ENCODE data around the gene CERCAM. TPM values are rescaled to one million over a fixed set of nuclear protein-coding genes. Genes with fewer than 3 reads are reported as not detected.

CERCAM gene
- polyA plus RNA-seq, 1 donor (not counting 4 experiments of a cell fraction or from before 2014, with no cell fraction given), result 15.9 TPM

GRCh38 chr9:128448746-128449145 lies 28.1 kb downstream of the CERCAM start:
- H3K27me3 ChIP-seq (ENCODE audit: control insufficient read depth, extremely low read depth, insufficient read depth, low read length), result no peaks in the 10 kb centered on the region
- no peaks in the 10 kb centered on the region for H3K36me3 ChIP-seq (ENCODE audit: control insufficient read depth in 2 of 2, extremely low read depth in 1 of 2, insufficient read depth in 2 of 2, low read length in 2 of 2)
- TF ChIP-seq EZH2 (IDR thresholded peaks at IDR 0.05; ENCODE audit: low read length) (no peak), CTCF (optimal IDR thresholded peaks at IDR 0.05 in 1 of 3, IDR thresholded peaks at IDR 0.05 in 1 of 3, conservative IDR thresholded peaks at IDR 0.05 in 1 of 3; ENCODE audit: extremely low read depth in 1 of 3, insufficient read depth in 2 of 3, low read length in 3 of 3) (no peak)
- no peak overlapping the region for H3K4me3 ChIP-seq (ENCODE audit: control insufficient read depth in 2 of 3, extremely low read depth in 1 of 3, insufficient read depth in 2 of 3, low read depth in 1 of 3, low read length in 3 of 3)
- no peaks in the 10 kb centered on the region for H4K20me1 ChIP-seq (ENCODE audit: control insufficient read depth, extremely low read depth, insufficient read depth, low read length)
- no peak overlapping the region for H3K4me2 ChIP-seq (ENCODE audit: control insufficient read depth, extremely low read depth, insufficient read depth, low read depth, low read length)
- no peaks in the 10 kb centered on the region for H3K4me1 ChIP-seq (ENCODE audit: control insufficient read depth, extremely low read depth, insufficient read depth, low read length)
- H3K79me2 ChIP-seq (ENCODE audit: control insufficient read depth, insufficient read depth, low read length), result no peaks in the 10 kb centered on the region
- no peak overlapping the region for H3K27ac ChIP-seq (ENCODE audit: control insufficient read depth, insufficient read depth, low read length)
- no peaks in the 10 kb centered on the region for H3K9me3 ChIP-seq (ENCODE audit: control insufficient read depth, low read depth, low read length)
- no peak overlapping the region for H3K9ac ChIP-seq (ENCODE audit: control insufficient read depth, extremely low read depth, insufficient read depth, low read length)
- no peaks in the 10 kb centered on the region for H3K9me1 ChIP-seq (ENCODE audit: control insufficient read depth, extremely low read depth, insufficient read depth, low read length)
- dilution Hi-C loops (cut with MboI; ENCODE audit: extremely low pct_ligation_motif_present, low sequenced_read_pairs), result no loop called here
- FAIRE-seq (no peak), DNase-seq (ENCODE audit: low read depth, low spot score) (no peak)
- H2AFZ ChIP-seq (ENCODE audit: control insufficient read depth, low read length), result no peak overlapping the region

GRCh38 chr9:128454991-128455390 lies 34.3 kb downstream of the CERCAM start:
- Histone ChIP-seq H3K9ac (ENCODE audit: control insufficient read depth, extremely low read depth, insufficient read depth, low read length) (no peak overlapping the region), H3K27me3 (ENCODE audit: control insufficient read depth, extremely low read depth, insufficient read depth, low read length) (no peaks in the 10 kb centered on the region), H3K79me2 (ENCODE audit: control insufficient read depth, insufficient read depth, low read length) (peaks cover 10% of the 10 kb centered on the region), H3K4me2 (ENCODE audit: control insufficient read depth, extremely low read depth, insufficient read depth, low read depth, low read length) (no peak overlapping the region), H4K20me1 (ENCODE audit: control insufficient read depth, extremely low read depth, insufficient read depth, low read length) (no peaks in the 10 kb centered on the region), H3K9me3 (ENCODE audit: control insufficient read depth, low read depth, low read length) (no peaks in the 10 kb centered on the region), H3K27ac (ENCODE audit: control insufficient read depth, insufficient read depth, low read length) (no peak overlapping the region), H3K36me3 (ENCODE audit: control insufficient read depth in 2 of 2, extremely low read depth in 1 of 2, insufficient read depth in 2 of 2, low read length in 2 of 2) (peaks cover 2 to 11% of the 10 kb centered on the region in 2 experiments), H3K4me3 (ENCODE audit: control insufficient read depth in 2 of 3, extremely low read depth in 1 of 3, insufficient read depth in 2 of 3, low read depth in 1 of 3, low read length in 3 of 3) (no peak overlapping the region), H2AFZ (ENCODE audit: control insufficient read depth, low read length) (peak overlapping the region; percentile 15), H3K4me1 (ENCODE audit: control insufficient read depth, extremely low read depth, insufficient read depth, low read length) (peaks cover 10% of the 10 kb centered on the region), H3K9me1 (ENCODE audit: control insufficient read depth, extremely low read depth, insufficient read depth, low read length) (no peaks in the 10 kb centered on the region)
- dilution Hi-C loops (cut with MboI; ENCODE audit: extremely low pct_ligation_motif_present, low sequenced_read_pairs), result no loop called here
- TF ChIP-seq CTCF (optimal IDR thresholded peaks at IDR 0.05 in 1 of 3, IDR thresholded peaks at IDR 0.05 in 1 of 3, conservative IDR thresholded peaks at IDR 0.05 in 1 of 3; ENCODE audit: extremely low read depth in 1 of 3, insufficient read depth in 2 of 3, low read length in 3 of 3), result no peak
- TF ChIP-seq EZH2 (IDR thresholded peaks at IDR 0.05; ENCODE audit: low read length), result no peak
- FAIRE-seq (no peak), DNase-seq (ENCODE audit: low read depth, low spot score) (no peak)

Data from keratinocyte (primary cell).